HG02642 (cell line): ENCODE data around the gene FKBP5.
A peak's percentile ranks its signal among the peaks of the same experiment; 100 is the strongest.
"Not testable (repeated sequence)": the region's sequence is repeated elsewhere in the genome, so short reads cannot be mapped to it uniquely, and the experiment has no call there.

Source experiments
- ATAC-seq: cut with Tn5 transposase; IDR thresholded peaks from one replicate; pipeline ENCODE4 v1.9.1; 2021; ENCODE audit warnings: mild to moderate bottlenecking; ENCODE audit not compliant: unreplicated experiment, poor library complexity

FKBP5 gene

GRCh38 chr6:35694462-35694861 is 5.7 kb upstream of the FKBP5 start:
- ATAC-seq = no peak

GRCh38 chr6:35691027-35691824 is 2.5 kb upstream of the FKBP5 start:
- ATAC-seq = no peak

- no peak for ATAC-seq
Observed at GRCh38 chr6:35690484-35690883, 1.8 kb upstream of the FKBP5 start.

- not testable (repeated sequence) for ATAC-seq
Observed at GRCh38 chr6:35690006-35690405, 1.3 kb upstream of the FKBP5 start.

GRCh38 chr6:35687658-35688604 is 784 bp downstream of the FKBP5 start:
- ATAC-seq = peak; percentile 46

- no peak for ATAC-seq
Observed at GRCh38 chr6:35686873-35687555, 1.7 kb downstream of the FKBP5 start.

GRCh38 chr6:35686436-35686835 is 2.3 kb downstream of the FKBP5 start:
- no peak for ATAC-seq

GRCh38 chr6:35683267-35683666 is 5.4 kb downstream of the FKBP5 start:
- ATAC-seq = no peak

GRCh38 chr6:35681298-35681697 is 7.4 kb downstream of the FKBP5 start:
- ATAC-seq = no peak

- ATAC-seq = no peak
Observed at GRCh38 chr6:35679399-35679798, 9.3 kb downstream of the FKBP5 start.

GRCh38 chr6:35678814-35679213 is 9.9 kb downstream of the FKBP5 start:
- ATAC-seq = no peak

GRCh38 chr6:35678021-35678654 is 10.6 kb downstream of the FKBP5 start:
- no peak for ATAC-seq

- ATAC-seq = no peak
Observed at GRCh38 chr6:35677456-35677855, 11.3 kb downstream of the FKBP5 start.

GRCh38 chr6:35675871-35676459 is 12.8 kb downstream of the FKBP5 start:
- no peak for ATAC-seq

GRCh38 chr6:35674594-35674993 is 14.1 kb downstream of the FKBP5 start:
- ATAC-seq = no peak

GRCh38 chr6:35673755-35674154 is 15.0 kb downstream of the FKBP5 start:
- ATAC-seq = no peak

GRCh38 chr6:35673284-35673666 is 15.4 kb downstream of the FKBP5 start:
- ATAC-seq = not testable (repeated sequence)

- ATAC-seq = not testable (repeated sequence)
Observed at GRCh38 chr6:35670453-35670852, 18.3 kb downstream of the FKBP5 start.

GRCh38 chr6:35669451-35670045 is 19.2 kb downstream of the FKBP5 start:
- no peak for ATAC-seq
